H1 (cell line): ENCODE measurements around the gene PPP6R1. TPM values are rescaled to one million over a fixed set of nuclear protein-coding genes. Genes with fewer than 3 reads are reported as not detected.

Source experiments
- CTCF ChIA-PET: fragments of 300-600 bp; sonication (Branson Sonifier 250); formaldehyde crosslinking; loops from one replicate; lab custom pipeline; 2021; ENCODE audit not compliant: partially characterized antibody; lab: Charles Lee
- POLR2A ChIA-PET: fragments of 300-600 bp; sonication (Branson Sonifier 250); formaldehyde crosslinking; loops from one replicate; lab custom pipeline; 2021; ENCODE audit warnings: inconsistent platforms; ENCODE audit not compliant: partially characterized antibody; lab: Charles Lee
- DNase-seq, 2 experiments: peaks; one replicate each; pipeline versions ENCODE4 v3.0.0 to v3.0.0-alpha.2; 2010 to 2022; ENCODE audit warnings: low spot score in 2 of 2, low read depth in 1 of 2, mixed read lengths in 1 of 2
- FAIRE-seq: peaks from 2 replicates; lab custom pipeline; 2011; peaks lifted over from hg19 to GRCh38; lab: Jason Lieb, UNC
- H2AFZ ChIP-seq: 2 replicates; pipeline ENCODE4 v1.8.1; 2012; ENCODE audit warnings: low read length, inconsistent platforms
- H2AK5ac ChIP-seq: 2 replicates; pipeline ENCODE4 v1.6.1; 2013; ENCODE audit warnings: low read depth, low read length
- H2BK120ac ChIP-seq: replicated peaks from 2 replicates; pipeline ENCODE3; 2013; ENCODE audit warnings: low read depth, low read length, inconsistent platforms
- H2BK12ac ChIP-seq: 2 replicates; pipeline ENCODE4 v1.6.1; 2013; ENCODE audit warnings: low read depth, low read length
- H2BK15ac ChIP-seq: 2 replicates; pipeline ENCODE4 v1.6.1; 2013; ENCODE audit warnings: low read length
- H2BK20ac ChIP-seq: 2 replicates; pipeline ENCODE4 v1.6.1; 2013; ENCODE audit warnings: low read length
- H2BK5ac ChIP-seq: 2 replicates; pipeline ENCODE4 v1.6.1; 2013; ENCODE audit warnings: low read depth, low read length
- H3K14ac ChIP-seq: 2 replicates; pipeline ENCODE4 v1.6.1; 2013; ENCODE audit warnings: inconsistent platforms; ENCODE audit not compliant: insufficient read length
- H3K18ac ChIP-seq: 2 replicates; pipeline ENCODE4 v1.6.1; 2013; ENCODE audit warnings: low read length; ENCODE audit errors: extremely low read depth
- H3K23ac ChIP-seq: 2 replicates; pipeline ENCODE4 v1.6.1; 2013; ENCODE audit warnings: inconsistent platforms; ENCODE audit not compliant: insufficient read length
- H3K23me2 ChIP-seq: 2 replicates; pipeline ENCODE4 v1.6.1; 2013; ENCODE audit warnings: low read depth, low read length
- H3K27ac ChIP-seq: 2 replicates; pipeline ENCODE4 v1.6.1; 2011; ENCODE audit warnings: low read depth, low read length, inconsistent platforms
- H3K27me3 ChIP-seq, 4 experiments: replicated peaks in 1 of 4; 1 replicate in 1 of 4; 2 replicates in 3 of 4; pipeline versions ENCODE4 v1.6.1 to v1.8.1; 2011 to 2013; ENCODE audit warnings: low read length in 3 of 4, mild to moderate bottlenecking in 3 of 4, inconsistent platforms in 2 of 4, mixed read lengths in 2 of 4, moderate library complexity in 1 of 4; ENCODE audit not compliant: control insufficient read depth in 3 of 4, insufficient read depth in 3 of 4; ENCODE audit errors: extremely low read depth in 1 of 4
- H3K36me3 ChIP-seq, 4 experiments: 2 replicates each; pipeline versions ENCODE4 v1.6.1 to v1.8.1; 2011 to 2013; ENCODE audit warnings: mild to moderate bottlenecking in 4 of 4, low read length in 3 of 4, moderate library complexity in 2 of 4, control low read depth in 1 of 4, inconsistent platforms in 1 of 4; ENCODE audit not compliant: insufficient read depth in 4 of 4, control insufficient read depth in 2 of 4
- H3K4ac ChIP-seq: replicated peaks from 2 replicates; pipeline ENCODE3; 2013; ENCODE audit warnings: low read length, low read depth, mixed read lengths, inconsistent platforms; ENCODE audit not compliant: insufficient read length
- H3K4me1 ChIP-seq, 4 experiments: replicated peaks in 1 of 4; 1 replicate in 1 of 4; 2 replicates in 3 of 4; pipeline versions ENCODE4 v1.6.1 to v1.8.1; 2011 to 2013; ENCODE audit warnings: low read length in 3 of 4, inconsistent platforms in 2 of 4, mixed read lengths in 1 of 4; ENCODE audit not compliant: insufficient read depth in 4 of 4, control insufficient read depth in 3 of 4
- H3K4me2 ChIP-seq, 2 experiments: 2 replicates each; pipeline versions ENCODE4 v1.6.1 to v1.8.1; 2011 to 2013; ENCODE audit warnings: low read depth in 2 of 2, low read length in 2 of 2, control low read depth in 1 of 2, inconsistent platforms in 1 of 2, mild to moderate bottlenecking in 1 of 2; ENCODE audit not compliant: insufficient read depth in 1 of 2
- H3K4me3 ChIP-seq, 4 experiments: fragments of 200-600, 300-600 bp in 1 of 4; sonication (generic), shearing (Covaris generic), sonication (Bioruptor Twin) in 1 of 4; 2 replicates each; pipeline versions ENCODE4 v1.5.1 to v1.8.1; 2011 to 2016; ENCODE audit warnings: low read length in 4 of 4, low read depth in 3 of 4, control low read depth in 2 of 4, inconsistent platforms in 2 of 4, mild to moderate bottlenecking in 2 of 4, mixed read lengths in 1 of 4, moderate library complexity in 1 of 4; ENCODE audit not compliant: insufficient read depth in 2 of 4; ENCODE audit errors: extremely low read depth in 1 of 4
- H3K56ac ChIP-seq: replicated peaks from 2 replicates; pipeline ENCODE3; 2013; ENCODE audit warnings: low read depth, mild to moderate bottlenecking, mixed read lengths, low read length, inconsistent platforms; ENCODE audit not compliant: insufficient read length
- H3K79me1 ChIP-seq: 2 replicates; pipeline ENCODE4 v1.6.1; 2013; ENCODE audit warnings: low read depth, low read length, control low read depth
- H3K79me2 ChIP-seq, 2 experiments: 2 replicates each; pipeline versions ENCODE4 v1.6.1 to v1.8.1; 2012 to 2013; ENCODE audit warnings: low read length in 2 of 2, mild to moderate bottlenecking in 2 of 2, inconsistent platforms in 1 of 2; ENCODE audit not compliant: insufficient read depth in 2 of 2, control insufficient read depth in 1 of 2
- H3K9ac ChIP-seq, 4 experiments: replicated peaks in 1 of 4; 1 replicate in 1 of 4; 2 replicates in 3 of 4; pipeline versions ENCODE4 v1.6.1 to v1.8.1; 2011 to 2013; ENCODE audit warnings: low read depth in 3 of 4, low read length in 3 of 4, control low read depth in 2 of 4, mild to moderate bottlenecking in 2 of 4, moderate library complexity in 2 of 4, inconsistent platforms in 1 of 4; ENCODE audit errors: extremely low read depth in 1 of 4
- H3K9me3 ChIP-seq, 2 experiments: 2 replicates each; pipeline versions ENCODE4 v1.6.1 to v1.8.1; 2012 to 2013; ENCODE audit warnings: mild to moderate bottlenecking in 2 of 2, moderate library complexity in 2 of 2, control low read depth in 1 of 2, inconsistent platforms in 1 of 2, low read depth in 1 of 2, low read length in 1 of 2, mixed read lengths in 1 of 2; ENCODE audit not compliant: insufficient read depth in 2 of 2
- H4K20me1 ChIP-seq, 2 experiments: replicated peaks in 1 of 2; 2 replicates each; pipeline versions ENCODE3 to v1.8.1; 2011 to 2013; ENCODE audit warnings: inconsistent platforms in 2 of 2, low read length in 2 of 2, mild to moderate bottlenecking in 1 of 2; ENCODE audit not compliant: insufficient read depth in 2 of 2, control insufficient read depth in 1 of 2
- H4K5ac ChIP-seq: 2 replicates; pipeline ENCODE4 v1.6.1; 2013; ENCODE audit warnings: low read length, low read depth, mixed read lengths, inconsistent platforms; ENCODE audit not compliant: insufficient read length
- H4K8ac ChIP-seq: 2 replicates; pipeline ENCODE4 v1.8.0; 2013; ENCODE audit warnings: mild to moderate bottlenecking, moderate library complexity, low read length, inconsistent platforms; ENCODE audit not compliant: insufficient read depth; ENCODE audit errors: extremely low read depth
- H4K91ac ChIP-seq: replicated peaks from 2 replicates; pipeline ENCODE3; 2013; ENCODE audit warnings: low read length, mixed read lengths, inconsistent platforms; ENCODE audit not compliant: insufficient read length
- EGR1 ChIP-seq: IDR thresholded peaks from 2 replicates; pipeline ENCODE4 v1.6.1; 2011; ENCODE audit warnings: low read depth, low read length, borderline replicate concordance
- EP300 ChIP-seq, 2 experiments: IDR thresholded peaks; 1 replicate in 1 of 2; 2 replicates in 1 of 2; pipeline ENCODE4 v1.6.1; 2011 to 2012; ENCODE audit warnings: low read depth in 2 of 2, low read length in 2 of 2, mild to moderate bottlenecking in 2 of 2, borderline replicate concordance in 1 of 2, inconsistent platforms in 1 of 2, moderate library complexity in 1 of 2
- HDAC2 ChIP-seq, 2 experiments: fragments of 300-600 bp in 1 of 2; sonication (generic) in 1 of 2; IDR thresholded peaks; 2 replicates each; pipeline ENCODE4 v1.6.1; 2011 to 2012; ENCODE audit warnings: low read depth in 2 of 2, low read length in 2 of 2, mild to moderate bottlenecking in 2 of 2, moderate library complexity in 2 of 2, borderline replicate concordance in 1 of 2, inconsistent platforms in 1 of 2
- JUN ChIP-seq: IDR thresholded peaks from 2 replicates; pipeline ENCODE4 v1.6.1; 2011; ENCODE audit warnings: low read depth, mild to moderate bottlenecking, improper control_type of control experiment, low read length
- MAFK ChIP-seq: IDR thresholded peaks from 2 replicates; pipeline ENCODE4 v1.6.1; 2012; ENCODE audit warnings: low read depth, mild to moderate bottlenecking, improper control_type of control experiment, low read length
- NANOG ChIP-seq: IDR thresholded peaks from 2 replicates; pipeline ENCODE4 v1.6.1; 2011; ENCODE audit warnings: low read length, low read depth, mild to moderate bottlenecking, inconsistent platforms; ENCODE audit not compliant: insufficient read depth, poor library complexity, severe bottlenecking
- POLR2A ChIP-seq, 2 experiments: IDR thresholded peaks; 1 replicate in 1 of 2; 2 replicates in 1 of 2; pipeline ENCODE4 v1.6.1; 2011; ENCODE audit warnings: low read depth in 2 of 2, low read length in 2 of 2, mild to moderate bottlenecking in 2 of 2; ENCODE audit errors: control extremely low read depth in 1 of 2
- SIN3A ChIP-seq, 2 experiments: IDR thresholded peaks in 1 of 2; conservative IDR thresholded peaks in 1 of 2; 2 replicates each; pipeline ENCODE4 v1.6.1; 2011 to 2012; ENCODE audit warnings: low read length in 2 of 2, improper control_type of control experiment in 1 of 2, low read depth in 1 of 2, mild to moderate bottlenecking in 1 of 2
- SP4 ChIP-seq: IDR thresholded peaks from 2 replicates; pipeline ENCODE4 v1.6.1; 2012; ENCODE audit warnings: low read length, inconsistent platforms
- SUZ12 ChIP-seq: fragments of 200-600 bp; sonication (generic); IDR thresholded peaks from 2 replicates; pipeline ENCODE4 v1.6.1; 2012; ENCODE audit warnings: mild to moderate bottlenecking, inconsistent platforms, low read length, moderate library complexity, mixed read lengths
- WGBS, 2 experiments: shearing (Covaris generic) in 1 of 2; methylation state at CpG; one replicate each; pipeline versions ENCODE4 v1.1.6 to v1.1.7; 2013 to 2015; ENCODE audit warnings: low lambda C conversion rate in 2 of 2, mixed read lengths in 2 of 2, inconsistent platforms in 1 of 2, low coverage in 1 of 2, missing lambda C conversion rate in 1 of 2; ENCODE audit not compliant: insufficient replicate concordance in 2 of 2, insufficient coverage in 1 of 2, insufficient read length in 1 of 2; ENCODE audit errors: extremely low coverage in 1 of 2, missing lambda C conversion rate in 1 of 2; 5-methylcytosine and 5-hydroxymethylcytosine counted together
- polyA plus RNA-seq, 7 experiments: library from polyadenylated mRNA; depleted of rRNA in 3 of 7; stranded (reverse) in 5 of 7; unstranded in 2 of 7; fragments of >200 nt in 5 of 7; fragments of 200-250 nt in 2 of 7; gene quantifications; 1 replicate in 5 of 7; 2 replicates in 1 of 7; 4 replicates in 1 of 7; pipeline versions ENCODE4 v1.2.1 to v1.2.3, GENCODE V29; 2011 to 2013; ENCODE audit warnings: missing spikeins in 2 of 7, mixed read lengths in 2 of 7
- total RNA-seq: library from RNA; stranded (reverse); fragmentation: NEBNext Ultra II Directional; extraction: Animal tissue kit (Norgen Biotek cat#: 25700); gene quantifications from 2 replicates; pipeline ENCODE4 v1.2.1, GENCODE V29; 2021

The PPP6R1 gene
- total and polyA plus RNA-seq, 2 of the 8 experiments (the other 6 are each of a cell fraction or from before 2014, with no cell fraction given) = 36.4 to 74.4 TPM

DNA sequence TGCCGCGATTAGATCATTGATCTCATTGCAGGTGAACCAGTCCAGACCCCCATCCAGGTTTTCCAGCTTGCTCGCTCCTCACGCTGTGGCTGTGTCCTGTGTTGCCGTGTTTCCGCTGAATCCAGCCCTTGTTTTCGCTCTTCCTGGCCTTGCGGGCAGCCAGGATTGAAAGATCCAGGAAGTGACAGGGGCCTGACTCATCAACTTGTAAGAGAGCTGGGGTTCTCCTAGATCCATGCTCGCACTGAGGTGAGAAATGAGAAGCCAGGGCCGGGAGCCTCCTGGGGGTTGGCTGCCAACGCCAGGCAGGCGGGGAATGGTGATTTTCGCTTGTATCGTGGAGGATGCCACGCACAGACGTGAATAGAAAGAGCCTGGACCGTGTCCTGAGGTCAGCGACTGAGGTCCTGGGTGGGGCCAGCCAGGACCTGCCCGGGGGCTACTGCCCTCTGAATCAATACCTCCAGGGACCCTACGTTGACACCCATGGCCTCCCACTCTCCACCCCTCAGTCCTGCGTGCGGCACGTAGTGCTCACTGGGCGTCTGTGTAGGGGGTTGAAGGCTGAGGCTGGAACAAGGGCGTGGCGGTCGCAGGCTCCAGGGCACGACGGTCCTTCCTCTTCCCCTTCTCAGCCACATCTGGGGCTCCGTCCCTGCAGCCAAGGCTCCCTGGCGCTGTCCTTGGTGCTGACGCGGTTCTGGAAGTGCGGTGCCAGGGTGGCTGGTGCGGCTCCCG lies 42.2 kb downstream of the PPP6R1 start:
- Histone ChIP-seq H2AFZ (no peak overlapping the region; the same call in 1 of the 2 replicates), H2BK12ac (peak overlapping the region; percentile 78), H3K4ac (no peak overlapping the region), H3K27me3 (no peaks in the 10 kb centered on the region), H2BK120ac (no peak overlapping the region), H2AK5ac (no peak overlapping the region), H3K79me1 (no peaks in the 10 kb centered on the region), H2BK20ac (no peak overlapping the region), H3K23me2 (peaks cover 5% of the 10 kb centered on the region; the same call in 1 of the 2 replicates), H3K56ac (no peak overlapping the region), H3K23ac (no peak overlapping the region), H3K14ac (no peak overlapping the region), H3K4me2 (peak overlapping the region; percentile 69 to 94), H3K9ac (peak overlapping the region in 3 of 4 experiments; percentile 15 to 33 (median 26); a peak in 2 of 7 replicates), H3K4me3 (peak overlapping the region; percentile 56 to 83 (median 74)), H3K4me1 (peaks cover 0 to 6% (median 2%) of the 10 kb centered on the region in 4 experiments; a peak in 1 of 7 replicates), H4K5ac (no peak overlapping the region), H3K36me3 (no peaks in the 10 kb centered on the region), H4K20me1 (no peaks in the 10 kb centered on the region), H3K27ac (no peak overlapping the region), H3K18ac (peak overlapping the region; percentile 85), H4K91ac (no peak overlapping the region), H4K8ac (peak overlapping the region; percentile 73; the same call in 1 of the 2 replicates), H3K9me3 (peaks cover 19 to 21% of the 10 kb centered on the region in 2 experiments), H2BK15ac (0 out of 2 replicates have a peak overlapping the region, but pooled peaks have one; percentile 84), H3K79me2 (no peaks in the 10 kb centered on the region), H2BK5ac (peak overlapping the region; percentile 79)
- peak; percentile 84 to 96 for DNase-seq
- 9% methylated on average over 35 of the region's 36 CpGs; no CpG with 5 or more reads in 1 of the 2 experiments for WGBS, 2 experiments
- ChIA-PET CTCF (interaction anchor here (0.6 to 1.0 kb wide), 4 partner anchors 12 to 73 kb away, joined by 3 read pairs; no protein-coding TSS in a partner anchor), POLR2A (interaction anchor here (1.0 to 3.0 kb wide), 8 partner anchors 10 to 383 kb away, joined by 3 to 16 read pairs (median 4); partner anchors contain the start of genes FIZ1, PPP6R1, SYT5 and ZNF524)
- FAIRE-seq = peak; percentile 58
- no peak for TF ChIP-seq NANOG
- no peak for TF ChIP-seq SUZ12
- TF ChIP-seq JUN = peak; percentile 68; the same call in 1 of the 2 replicates
- peak; percentile 89 for TF ChIP-seq MAFK
- peak; percentile 14; the same call in 1 of the 2 replicates for TF ChIP-seq SP4
- peak in 1 of 2 experiments; percentile 51; a peak in 1 of 3 replicates for TF ChIP-seq POLR2A (IDR thresholded peaks at IDR 0.05; ENCODE audit: control extremely low read depth in 1 of 2, low read depth in 2 of 2, low read length in 2 of 2)
- peak; percentile 89 to 92; a peak in 2 of 4 replicates for TF ChIP-seq HDAC2 (IDR thresholded peaks at IDR 0.05; ENCODE audit: borderline replicate concordance in 1 of 2, low read depth in 2 of 2, low read length in 2 of 2)
- peak; percentile 92 for TF ChIP-seq EGR1
- TF ChIP-seq SIN3A (conservative IDR thresholded peaks at IDR 0.05 in 1 of 2, IDR thresholded peaks at IDR 0.05 in 1 of 2; ENCODE audit: low read depth in 1 of 2, low read length in 2 of 2) = peak; percentile 97 to 98
- peak in 1 of 2 experiments; percentile 86; a peak in 2 of 3 replicates for TF ChIP-seq EP300 (IDR thresholded peaks at IDR 0.05; ENCODE audit: borderline replicate concordance in 1 of 2, low read depth in 2 of 2, low read length in 2 of 2)
